Activated T-cell treated with anti-CD3 and anti-CD28 coated beads for 1 hour (primary cell): ENCODE measurements around the gene CBX8.

Source experiments
- DNase-seq: peaks from one replicate; pipeline ENCODE4 v3.0.0-alpha.2; 2020; ENCODE audit warnings: low read depth

CBX8 gene

DNA sequence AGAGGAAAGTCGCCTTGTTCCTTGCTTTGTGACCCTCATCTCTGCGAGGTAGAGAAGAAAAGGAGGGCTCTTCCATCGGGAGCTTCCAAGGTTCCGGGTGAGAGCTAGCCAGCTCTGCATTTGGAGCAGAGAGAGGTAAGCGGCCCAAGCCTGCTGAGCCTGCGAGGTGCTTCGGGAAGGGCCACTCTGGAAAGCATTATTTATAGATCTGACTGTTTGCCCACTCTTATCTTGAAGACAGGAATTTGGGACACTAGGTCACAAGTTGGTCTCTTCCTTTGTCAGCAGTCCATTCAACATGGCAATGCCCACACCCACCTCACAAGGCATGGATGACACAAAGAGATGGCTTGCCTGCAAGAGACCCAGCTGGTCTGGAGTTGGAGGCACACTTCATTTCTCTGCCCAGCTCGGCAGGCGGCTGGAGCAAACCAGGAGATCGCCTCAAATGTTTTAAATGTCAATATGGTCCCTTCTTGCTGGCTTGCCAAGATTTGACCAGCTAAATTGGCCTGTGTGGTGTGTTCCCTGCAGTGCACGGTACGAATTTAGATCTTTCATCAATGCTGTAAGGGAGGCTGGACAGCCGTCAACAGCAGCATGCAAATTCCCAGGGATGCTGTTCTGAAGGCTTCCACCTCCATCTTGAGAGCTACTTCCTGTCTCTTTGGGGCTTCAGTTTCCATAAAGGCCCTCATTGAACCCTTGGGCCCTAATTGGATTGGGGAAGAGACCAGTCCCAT is 22.8 kb upstream of the CBX8 start:
- no peak for DNase-seq

DNA sequence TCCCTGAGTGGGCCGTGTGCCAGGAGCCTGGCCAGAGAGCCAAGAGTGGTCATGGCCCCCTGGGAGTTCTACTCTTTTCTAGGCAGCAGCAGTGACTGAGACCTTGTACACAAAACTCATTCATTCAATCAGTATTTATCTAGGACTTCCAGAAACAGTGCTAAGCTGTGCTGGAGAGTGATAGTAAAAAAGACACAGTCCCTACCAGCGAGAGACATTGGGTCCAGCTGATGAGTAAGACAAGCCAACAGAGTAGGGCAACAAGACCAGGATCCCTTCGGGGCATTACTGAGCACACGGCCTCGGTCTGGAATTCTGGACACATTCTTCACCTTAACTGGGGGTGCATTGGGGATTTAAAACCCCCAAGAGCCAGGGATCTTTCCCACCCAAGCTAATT is 22.2 kb upstream of the CBX8 start:
- no peak for DNase-seq

DNA sequence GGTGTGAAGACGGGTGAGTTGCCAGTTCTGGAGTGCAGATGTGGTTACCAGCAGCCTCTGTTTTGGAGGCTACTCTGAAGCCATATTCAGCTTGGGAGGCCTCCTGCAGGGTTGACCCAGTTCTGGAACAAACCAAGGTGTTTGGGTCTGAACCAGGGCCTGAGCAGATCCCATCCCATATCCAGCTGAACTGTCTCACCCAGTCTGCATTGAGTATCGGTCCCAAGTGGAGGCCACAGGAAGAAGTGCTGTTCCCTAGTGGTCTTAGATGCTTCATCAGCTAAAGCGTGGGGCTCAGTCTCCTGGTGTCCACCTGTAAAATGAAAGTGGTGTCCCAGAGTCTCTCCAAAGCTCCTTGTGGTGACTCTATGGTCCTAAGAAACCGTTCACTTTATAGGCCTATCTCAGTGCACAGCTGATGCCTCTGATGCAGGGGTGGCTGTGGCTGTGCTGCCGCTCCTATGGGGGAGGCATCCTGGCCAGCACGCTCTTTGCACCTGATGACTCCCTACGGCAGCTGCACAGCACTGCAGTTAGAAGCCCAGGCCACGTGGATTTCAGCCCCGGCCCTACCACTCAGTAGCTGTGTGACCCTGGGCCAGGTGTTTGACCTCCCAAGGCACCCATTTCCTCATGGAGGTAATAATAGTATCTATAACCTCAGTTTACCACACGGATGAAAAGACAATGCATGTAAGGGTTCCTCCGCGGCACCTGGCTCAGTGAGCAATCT is 21.3 kb upstream of the CBX8 start:
- DNase-seq = no peak

DNA sequence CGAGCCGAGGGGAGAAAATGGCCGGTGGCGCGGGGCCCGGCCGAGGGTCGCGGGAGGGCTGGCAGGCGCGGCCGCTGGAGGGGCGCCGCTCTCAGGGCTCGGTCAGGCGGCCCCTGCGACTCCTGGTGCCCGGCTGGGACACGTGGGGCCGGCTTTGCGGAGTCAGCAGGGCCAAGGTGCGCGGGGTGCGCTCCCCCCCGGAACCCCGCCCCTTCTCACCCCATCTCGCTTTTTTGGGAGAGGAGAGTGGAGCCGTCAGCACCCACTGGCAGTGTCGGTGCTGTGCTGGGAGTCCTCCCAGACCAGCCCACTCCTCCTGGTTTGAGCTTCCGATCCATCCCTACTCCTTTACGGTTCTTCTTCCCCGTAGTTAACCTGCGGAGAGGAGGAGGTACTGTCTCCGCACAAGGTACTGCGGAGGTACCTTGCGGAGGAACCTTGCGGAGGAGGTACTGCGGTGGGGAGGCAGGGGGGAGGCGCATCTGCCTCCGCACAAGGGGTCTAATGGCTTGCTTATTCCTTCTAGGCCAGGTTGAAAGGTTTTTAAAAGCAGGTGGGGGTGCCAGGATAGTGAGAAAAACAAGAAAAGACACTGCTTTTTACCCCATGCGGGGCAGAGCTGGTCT is 19.1 kb upstream of the CBX8 start:
- no peak for DNase-seq

DNA sequence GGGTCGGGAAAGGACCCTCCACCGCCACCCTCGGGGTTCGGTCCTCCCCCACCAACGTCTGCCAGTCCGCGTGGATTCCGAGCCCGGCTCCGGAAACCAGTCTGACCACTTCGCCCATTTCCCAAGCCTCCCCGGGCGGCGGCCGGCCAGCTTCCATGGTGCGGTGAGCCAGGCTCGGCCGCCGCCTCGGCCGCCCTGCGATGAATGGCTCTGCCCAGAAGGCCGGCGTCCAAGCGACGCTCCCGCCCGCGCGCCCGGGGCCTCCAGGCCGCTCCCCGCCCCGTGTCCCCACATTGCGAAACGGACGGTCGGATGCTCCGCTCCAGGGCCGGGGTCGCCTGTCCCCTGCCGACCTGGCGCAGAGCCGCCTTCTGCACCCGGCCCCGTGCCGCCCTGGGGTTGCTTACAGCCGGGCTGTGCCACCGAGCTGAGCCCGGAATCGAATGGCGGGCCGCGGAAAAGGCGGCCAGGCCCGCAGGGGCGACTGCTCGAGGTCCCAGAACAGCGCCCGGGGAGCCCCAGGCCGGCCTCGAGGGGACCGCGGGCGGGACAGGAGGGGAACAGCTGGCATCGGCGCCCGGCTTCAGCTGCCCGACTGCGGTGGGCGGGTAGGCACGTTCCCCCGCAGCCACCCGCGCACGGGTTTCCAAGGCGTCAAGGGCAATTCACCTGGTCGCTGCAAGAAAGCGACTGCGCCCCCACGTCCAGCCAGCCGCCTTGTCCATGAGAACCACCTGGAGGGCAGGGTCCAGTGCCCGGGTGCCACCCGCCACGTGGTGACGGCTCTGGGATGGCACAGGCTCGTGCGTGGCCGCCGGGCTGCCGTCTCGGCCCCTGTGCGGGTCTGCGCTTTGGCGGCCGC is 18.3 kb upstream of the CBX8 start:
- DNase-seq = no peak

DNA sequence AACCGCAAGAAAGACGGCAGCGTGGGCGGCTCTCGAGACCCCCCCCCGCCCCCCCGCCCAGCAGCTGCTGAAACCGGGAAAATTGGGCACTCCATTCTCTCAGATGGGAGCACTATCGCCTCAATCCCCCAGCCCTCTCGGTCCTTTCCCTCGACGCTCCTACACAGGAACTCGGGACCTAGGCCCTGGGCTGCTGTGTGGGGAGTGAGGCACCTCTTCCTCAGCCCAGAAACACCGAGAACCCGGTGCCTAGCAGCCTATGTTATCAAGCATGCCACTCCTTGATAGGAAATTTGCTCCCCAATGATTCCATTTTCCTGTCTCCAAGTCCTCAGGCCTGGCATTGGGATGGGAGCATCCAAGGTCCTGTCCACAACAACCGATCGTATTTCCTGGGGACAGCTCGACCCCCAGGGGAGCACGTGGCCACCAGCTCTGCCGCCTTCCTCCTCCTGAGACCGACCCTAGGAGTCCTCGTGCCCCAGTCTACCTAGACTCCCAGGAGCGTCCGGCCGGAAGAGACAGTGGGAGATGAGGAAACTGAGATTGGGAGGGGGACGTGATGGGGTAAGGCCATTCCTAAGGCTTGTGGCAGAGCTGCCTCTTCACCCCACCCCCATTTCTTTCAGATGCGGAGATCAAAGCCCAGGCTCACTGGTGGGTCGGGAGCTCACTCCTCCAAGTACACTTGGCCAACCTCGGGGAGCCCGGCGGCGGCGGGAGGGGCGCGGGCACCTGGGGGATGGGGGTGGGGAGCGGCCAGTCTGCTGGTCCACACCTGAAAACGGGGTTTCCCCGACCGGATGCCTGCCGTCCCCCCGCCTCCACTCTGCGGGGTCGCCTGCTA is 17.5 kb upstream of the CBX8 start:
- no peak for DNase-seq

DNA sequence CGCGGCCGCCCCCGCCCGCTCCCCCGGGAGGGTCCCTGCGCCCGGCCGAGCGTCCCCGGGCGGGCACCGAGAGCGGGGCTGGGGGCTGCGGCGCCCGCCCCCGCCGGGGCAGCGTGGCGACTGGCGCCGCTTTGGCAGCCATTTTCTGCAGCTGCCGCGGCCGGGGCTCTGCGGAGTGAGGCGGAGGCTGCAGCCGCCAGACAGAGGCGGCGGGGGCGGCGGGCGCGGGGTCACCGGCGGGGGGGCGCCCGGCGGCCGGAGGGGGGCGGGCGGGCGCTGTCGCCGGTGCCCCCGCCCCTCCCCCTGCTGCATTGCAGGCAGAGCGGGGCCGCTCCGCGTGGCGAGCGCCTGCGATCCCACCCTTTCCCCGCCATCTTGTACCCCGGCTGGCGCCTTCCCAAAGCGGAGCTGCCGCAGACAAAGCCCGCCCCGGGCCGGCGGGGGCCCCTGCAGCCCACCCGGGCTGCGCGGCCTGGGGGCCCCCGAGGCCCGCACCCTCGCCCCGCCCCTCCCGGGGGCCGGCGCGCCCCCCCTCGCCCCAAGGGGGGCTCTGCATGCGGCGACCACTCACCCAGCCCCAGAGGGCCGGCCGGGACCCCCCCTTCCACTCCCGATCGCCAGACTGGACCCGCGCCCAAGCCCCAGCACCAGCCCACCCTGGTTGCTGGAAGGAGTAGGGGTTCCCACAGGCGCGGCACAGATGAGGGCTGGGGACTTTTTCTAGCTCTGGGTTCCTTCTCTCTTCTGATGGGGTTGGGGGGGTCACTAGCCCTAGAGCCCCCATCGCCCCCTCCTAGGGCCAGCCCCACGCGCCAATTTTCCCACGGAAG is 16.6 kb upstream of the CBX8 start:
- no peak for DNase-seq

DNA sequence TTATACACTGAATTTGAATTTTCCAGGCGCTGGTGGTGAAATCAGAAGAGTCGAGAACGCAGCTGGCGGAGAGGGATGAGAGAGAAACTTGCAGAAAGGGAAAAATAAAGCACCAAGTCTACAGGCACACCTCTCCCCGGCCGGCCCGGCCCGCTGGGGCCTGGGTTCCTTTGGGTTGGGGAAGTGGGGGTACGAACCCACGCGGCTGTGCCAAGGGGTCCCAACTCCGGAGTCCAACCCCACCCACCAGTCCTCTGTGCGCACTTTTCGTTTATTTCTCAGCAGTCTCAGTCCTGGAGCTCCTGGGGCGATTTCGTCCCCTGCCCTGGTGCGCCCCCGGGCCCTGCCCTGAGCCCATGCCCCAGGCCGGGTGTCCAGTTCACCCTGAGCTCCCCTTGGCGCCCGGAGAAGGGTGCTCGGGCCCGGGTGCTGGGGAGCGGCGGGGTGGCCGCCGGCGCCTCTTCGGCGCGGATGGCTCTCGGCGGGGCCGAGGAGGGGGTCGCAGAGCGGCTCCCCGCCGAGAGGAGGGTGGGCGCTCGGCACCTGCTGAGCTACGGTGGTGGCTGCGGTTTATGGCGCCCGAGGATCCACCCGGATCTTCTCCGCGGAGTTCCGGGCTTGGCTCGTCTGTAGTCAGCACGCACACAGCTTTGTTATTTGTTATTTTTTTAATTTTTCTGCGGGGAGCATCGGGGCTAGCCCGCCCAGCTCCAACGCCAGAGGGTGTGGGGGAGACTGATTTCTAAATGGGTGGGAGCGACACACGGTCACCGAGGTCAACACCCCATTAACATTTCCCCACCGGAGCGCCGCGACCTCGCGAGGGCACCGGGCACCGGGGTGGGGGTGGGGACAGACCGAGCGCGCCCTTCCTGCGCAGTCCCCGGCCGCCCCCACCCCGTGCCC is 15.7 kb upstream of the CBX8 start:
- no peak for DNase-seq

DNA sequence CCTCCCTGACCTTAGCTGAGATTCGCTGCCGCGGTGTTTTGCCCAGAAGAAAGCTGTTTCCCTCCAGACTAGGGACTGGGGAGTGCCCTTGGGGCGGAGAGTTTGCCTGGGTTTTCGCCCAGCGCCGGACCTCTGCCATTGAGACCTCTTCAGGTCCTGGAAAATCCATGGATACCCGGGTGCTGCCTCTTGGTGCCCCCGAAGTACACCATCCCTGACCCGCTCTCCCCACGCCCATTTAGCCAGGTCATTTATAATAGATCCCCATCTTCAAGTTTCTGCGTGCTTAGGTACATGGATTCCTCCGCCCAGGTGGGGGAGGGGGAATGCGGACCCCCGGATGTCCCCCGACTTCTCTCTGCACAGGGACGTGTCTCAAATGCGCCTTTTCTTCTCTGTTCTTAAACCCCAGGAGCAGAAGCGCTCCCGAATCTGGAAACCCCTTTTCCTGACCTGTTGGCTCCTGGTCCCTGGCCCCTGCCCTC is 15.0 kb upstream of the CBX8 start:
- no peak for DNase-seq

DNA sequence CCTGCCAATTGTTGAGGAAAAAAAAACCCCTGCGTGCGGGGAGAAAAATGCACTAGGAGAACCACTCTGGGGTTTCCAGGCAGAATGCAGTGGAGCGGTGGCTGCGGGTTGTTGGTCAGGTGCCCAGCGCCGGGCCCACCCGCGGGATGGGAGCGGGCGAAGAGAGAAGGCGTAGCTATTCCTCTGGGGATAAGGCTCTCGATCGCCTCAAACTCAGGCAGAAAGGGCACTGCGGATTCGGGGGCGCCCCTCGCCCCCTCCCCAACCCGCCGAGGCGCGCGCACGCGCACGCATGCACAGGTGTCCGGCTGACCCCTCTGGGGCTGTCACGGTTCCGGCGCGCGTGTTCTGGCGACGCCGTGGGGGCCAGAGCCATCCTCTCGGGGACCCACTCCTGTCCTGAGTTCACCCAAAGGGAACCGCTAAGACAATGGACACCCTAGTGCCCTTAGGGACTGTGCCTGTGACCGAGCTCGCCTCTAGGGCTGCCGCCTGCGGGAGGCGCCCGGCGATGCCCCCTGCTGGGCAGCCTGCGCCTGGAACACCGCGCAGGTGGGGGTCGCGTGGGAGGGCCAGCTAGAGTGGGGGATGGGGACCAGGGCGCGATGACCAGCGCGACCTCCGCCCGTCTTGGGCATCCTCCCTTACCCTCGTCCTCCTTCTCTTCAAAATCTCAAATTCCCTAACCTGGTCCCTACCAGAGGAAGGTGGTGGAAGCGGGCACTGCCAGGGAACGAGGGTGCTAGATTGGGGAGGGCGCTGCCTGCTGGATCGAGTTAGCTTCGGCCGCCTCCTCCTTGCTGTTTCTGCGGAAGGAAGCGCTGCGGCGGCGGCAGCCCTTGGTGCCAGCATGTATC is 14.4 kb upstream of the CBX8 start:
- no peak for DNase-seq

DNA sequence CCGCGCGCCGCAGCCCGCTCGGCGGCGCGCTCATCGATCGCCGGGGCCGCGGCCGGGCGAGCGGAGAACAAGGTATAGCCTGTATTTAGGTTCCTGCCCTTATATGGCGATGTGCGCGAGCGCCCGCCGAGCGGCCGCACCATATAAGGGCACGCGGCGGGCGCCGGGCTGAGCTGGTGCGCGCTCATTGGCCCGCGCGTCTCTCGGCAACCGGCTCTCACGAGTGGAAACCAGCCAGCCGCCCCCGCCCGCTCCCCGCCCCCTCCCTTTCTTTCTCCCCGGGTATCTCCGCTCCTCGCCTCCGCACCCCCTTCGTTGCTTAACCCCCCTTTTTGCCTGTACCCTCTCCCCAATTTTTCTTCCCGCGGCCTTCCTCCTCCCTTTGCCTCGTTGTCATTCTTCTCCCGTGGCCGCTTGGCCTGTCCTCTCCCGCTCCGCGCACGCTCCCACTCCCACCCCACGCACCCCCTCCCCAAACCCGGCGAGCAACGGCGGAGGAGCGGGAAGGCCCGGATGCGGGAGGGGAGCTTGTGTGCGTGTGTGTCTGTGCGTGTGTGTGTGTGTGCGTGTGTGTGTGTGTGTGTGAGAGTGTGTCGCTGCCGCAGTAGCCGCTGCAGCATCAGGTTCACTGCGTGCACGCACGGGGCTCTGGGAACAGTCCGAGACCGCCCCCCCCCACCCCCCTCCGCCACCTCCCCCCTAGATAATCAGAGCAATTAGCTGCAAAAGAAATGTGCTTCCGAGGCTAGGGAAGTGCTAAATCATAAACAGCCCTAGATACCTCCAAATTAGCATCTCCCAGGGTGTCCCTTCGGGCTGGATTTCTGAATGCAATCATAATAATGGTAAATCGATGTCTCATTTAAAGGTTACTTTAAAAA is 13.5 kb upstream of the CBX8 start:
- peak; percentile 73 for DNase-seq

DNA sequence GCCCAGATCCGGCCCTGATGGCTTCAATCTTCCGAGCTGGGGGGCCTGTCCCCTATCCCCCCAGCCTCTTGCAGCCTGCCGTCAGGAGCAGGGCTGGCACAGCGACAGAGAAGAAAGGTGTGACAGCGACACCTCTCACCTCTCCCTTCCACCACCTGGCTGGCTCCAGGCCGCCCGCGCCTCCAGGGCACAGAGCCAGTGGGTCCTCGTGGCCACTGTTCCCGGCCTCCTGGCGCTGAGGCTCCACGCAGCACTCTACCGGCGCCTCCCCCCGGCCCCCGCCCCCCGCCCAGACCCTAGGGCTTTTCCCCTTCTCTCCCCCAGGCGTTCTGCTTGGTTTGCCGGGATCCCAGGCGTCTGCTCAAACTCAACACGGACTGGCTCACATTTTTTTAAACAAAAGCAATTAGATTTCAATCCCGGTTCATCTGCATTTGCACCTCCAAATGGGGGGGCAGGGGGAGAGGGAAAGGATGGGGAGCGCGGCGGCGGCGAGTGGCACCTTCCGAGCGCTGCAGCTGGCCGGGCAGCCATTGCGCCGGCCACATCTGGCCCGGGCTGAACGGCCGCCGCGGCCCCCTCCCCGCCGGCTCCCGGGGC is 12.8 kb upstream of the CBX8 start:
- DNase-seq = no peak

DNA sequence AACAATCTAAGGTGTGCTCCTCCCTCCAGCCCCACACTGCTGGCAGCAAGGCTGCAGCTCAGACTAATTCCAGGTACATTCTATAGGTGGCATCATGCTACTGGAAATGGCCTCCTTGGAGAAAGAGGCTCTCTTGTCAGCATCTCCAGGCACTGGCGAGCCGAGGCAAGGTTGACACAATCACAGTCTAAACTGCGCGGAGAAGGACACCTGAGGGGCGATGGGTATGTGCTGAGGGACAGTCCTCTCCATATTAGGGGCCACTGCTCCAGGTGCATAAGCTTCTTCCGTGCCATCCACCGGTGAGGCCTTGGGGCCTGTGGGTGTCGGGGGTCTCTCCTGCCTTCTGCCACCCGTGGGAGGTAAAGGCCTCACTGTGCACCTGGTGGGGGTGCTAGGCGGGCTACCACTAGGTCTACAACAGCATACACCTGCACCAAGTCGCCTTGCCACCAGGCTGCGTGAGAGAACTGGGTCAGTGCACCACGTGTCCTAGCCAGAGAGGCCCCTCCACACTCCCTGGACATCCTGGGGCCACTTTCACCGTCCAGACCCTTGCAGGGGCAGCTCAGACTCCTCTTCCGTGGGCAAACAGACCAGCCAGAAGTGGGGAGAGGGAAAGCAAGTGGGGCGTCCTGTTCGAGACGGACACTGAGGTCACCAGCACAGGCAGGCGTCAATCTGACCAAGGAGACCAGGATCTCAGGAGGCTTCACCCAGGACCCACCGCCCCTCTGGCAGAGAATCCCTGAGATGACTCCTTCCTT is 12.1 kb upstream of the CBX8 start:
- no peak for DNase-seq

DNA sequence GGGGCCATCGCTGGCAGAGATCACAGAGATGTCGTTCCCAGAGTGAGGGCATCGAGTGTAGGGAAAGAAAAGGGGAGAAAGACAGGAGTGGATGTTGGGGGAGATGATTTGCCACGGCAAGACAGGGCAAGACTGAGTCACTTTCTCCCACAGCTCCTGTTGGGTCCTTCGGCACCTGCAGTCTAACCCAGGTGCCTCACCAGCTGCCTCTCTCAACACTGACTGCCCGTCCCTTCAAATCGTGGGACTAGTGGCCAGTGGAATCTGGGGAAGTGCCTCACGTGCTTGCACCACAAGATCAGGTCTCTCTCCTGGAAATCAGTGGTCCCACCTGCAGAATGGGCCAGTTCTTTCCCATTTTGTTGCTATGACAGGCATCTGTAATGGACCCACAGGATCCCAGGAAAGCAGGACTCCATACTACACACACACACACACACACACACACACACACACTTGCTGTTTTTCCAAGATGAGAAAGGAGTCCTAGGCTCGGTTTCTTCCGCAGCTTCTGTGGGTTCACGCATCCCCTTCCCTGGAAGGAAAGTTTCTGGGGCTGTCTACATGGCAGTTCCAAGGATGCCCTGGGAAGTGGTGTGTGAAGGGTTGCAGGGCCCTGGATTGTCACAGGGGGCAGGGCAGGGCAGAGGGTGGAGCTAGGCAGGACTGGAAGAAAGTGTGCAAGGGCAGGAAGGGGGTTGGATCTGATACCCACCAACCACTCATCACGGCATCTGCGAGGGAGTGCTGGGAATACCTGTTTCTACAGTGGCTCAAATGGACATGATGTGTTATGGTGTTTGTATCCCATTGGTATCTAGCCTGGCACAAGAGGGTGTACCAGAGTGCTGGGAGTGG is 10.2 kb upstream of the CBX8 start:
- DNase-seq = no peak

DNA sequence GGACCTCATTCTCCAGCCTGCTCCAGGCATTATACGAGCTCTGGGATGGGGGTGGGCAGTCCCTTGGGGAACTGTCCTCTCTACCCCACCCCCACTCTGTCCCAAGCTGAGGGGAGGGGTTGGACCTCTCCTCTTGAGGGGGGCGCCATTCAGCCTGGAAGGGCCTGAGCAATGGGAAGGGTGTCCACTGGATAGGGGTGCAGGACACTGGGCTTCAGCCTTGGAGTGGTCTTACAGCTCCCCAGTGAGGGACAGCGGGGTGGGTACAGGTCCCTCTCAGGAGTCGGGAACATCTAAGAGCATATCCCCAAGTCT is 9.5 kb upstream of the CBX8 start:
- no peak for DNase-seq
